HS-27A (cell line): ENCODE data around the gene ACAT2.
"Not testable (repeated sequence)": the region's sequence is repeated elsewhere in the genome, so short reads cannot be mapped to it uniquely, and the experiment has no call there.

Experiments
- DNase-seq: peaks from one replicate; pipeline ENCODE4 v3.0.0-alpha.2; 2012; ENCODE audit warnings: low read depth, missing footprints

The ACAT2 gene

DNA sequence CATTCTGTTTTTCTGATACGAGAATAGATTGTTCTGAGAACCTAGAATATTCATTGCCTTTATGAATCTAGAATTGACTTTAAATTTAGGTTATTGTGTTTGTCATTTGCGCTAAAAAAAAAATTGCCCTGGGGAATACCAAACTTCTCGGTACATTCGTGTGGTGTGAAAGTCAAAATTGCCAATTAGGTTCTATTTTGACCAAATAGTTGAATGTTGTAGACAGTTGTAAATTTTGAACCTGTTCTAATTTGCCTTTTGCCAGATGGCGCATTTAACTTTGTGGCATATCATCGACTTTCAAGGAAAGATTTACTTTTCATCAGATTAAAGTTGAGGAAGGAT lies 31.5 kb upstream of the ACAT2 start:
- DNase-seq, result no peak

DNA sequence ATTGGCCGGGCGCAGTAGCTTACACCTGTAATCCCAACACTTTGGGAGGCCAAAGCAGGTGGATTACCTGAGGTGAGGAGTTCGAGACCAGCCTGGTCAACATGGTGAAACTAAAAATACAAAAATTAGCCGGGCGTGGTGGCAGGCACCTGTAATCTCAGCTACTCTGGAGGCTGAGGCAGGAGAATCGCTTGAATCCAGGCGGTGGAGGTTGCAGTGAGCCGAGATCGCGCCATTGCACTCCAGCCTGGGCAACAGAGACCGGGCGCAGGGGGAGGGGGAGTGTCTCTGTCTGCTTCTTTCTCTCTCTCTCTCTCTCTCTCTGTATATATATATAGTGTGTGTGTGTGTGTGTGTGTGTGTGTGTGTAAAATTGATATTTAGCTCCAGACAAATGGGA lies 29.3 kb upstream of the ACAT2 start:
- DNase-seq, result not testable (repeated sequence)

DNA sequence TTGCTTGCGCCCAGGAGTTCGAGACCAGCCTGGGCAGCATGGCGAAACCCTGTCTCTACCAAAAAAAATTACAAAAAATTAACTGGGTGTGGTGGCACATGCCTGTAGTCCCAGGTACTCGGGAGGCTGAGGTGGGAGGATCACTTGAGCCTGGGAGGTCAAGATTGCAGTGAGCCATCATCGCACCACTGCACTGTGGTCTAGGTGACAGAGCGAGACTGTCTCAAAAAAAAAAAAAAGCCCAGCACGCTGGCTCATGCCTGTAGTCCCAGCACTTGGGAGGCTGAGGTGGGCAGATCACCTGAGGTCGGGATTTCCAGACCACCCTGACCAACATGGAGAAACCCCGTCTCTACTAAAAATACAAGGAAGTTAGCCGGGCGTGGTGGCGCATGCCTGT lies 28.4 kb upstream of the ACAT2 start:
- DNase-seq, result not testable (repeated sequence)

DNA sequence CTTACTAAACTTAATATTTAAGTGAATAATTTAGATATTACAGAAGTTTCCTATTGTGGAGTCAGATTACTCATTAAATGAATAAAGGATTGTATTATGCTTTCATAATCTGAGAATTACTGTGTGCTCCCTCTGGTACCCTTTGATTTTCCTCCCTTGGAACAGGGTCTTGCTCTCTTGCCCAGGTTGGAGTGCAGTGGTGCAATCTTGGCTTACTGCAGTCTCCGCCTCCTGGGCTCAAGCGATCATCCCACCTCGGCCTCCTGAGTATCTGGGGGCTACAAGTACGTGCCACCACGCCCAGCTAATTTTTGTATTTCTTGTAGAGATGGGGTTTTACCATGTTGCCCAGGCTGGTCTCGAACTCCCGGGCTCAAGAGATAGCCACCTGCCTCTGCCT lies 24.9 kb upstream of the ACAT2 start:
- no peak for DNase-seq

DNA sequence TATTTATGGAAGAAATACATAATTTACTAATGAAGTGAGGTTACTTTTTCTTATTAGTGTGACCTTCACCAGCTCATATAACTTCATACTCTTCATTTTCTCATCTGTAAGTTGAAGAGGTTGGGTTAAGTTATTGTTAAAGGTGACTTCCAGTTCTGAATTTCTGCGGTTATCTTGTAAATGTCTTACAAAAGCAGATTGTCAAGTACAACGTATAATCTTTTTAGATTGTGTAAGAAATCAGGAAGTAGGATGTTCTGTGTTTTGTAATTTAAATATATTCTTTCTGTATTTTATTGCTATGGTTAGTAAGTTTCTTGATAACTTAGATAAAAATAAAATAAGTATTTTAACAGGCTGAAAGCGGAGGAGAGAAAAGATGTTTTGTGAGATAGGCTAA lies 22.5 kb upstream of the ACAT2 start:
- DNase-seq, result no peak

DNA sequence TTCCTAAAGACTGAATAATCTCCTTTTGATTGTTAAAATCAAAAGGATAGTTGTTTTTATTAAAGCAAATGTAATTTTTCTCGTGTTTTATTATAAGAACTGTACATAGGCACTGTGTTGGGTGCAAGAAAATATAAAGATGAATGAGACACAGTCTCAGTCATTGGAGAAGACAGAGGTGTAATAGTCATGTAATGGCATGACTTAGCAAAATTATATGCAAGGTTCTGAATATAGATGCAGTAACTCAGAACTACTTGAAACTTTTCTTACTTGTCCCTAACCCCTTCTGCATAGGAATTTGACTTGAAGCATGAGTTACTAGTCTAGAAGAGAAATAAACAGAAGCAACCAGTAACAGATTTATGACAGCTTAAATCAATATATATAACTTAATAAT lies 19.7 kb upstream of the ACAT2 start:
- no peak for DNase-seq

DNA sequence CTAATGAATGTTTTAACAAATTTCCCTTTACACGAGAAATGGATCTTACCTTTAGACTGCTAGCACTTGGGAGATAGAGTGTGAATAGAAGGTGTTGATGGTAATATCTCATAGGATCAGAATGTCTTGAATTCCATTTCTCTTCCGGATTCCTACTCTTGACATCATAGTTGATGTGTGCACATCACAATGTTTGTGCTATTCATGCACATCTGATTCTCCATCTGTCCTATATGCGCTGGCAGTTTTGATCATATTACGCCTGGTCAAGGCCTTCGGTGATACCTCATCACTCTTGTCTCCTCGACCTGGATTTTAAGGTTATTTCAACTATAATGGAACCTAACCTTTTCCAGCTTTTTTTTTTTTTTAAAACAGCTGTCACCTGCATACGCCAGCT lies 16.8 kb upstream of the ACAT2 start:
- no peak for DNase-seq

DNA sequence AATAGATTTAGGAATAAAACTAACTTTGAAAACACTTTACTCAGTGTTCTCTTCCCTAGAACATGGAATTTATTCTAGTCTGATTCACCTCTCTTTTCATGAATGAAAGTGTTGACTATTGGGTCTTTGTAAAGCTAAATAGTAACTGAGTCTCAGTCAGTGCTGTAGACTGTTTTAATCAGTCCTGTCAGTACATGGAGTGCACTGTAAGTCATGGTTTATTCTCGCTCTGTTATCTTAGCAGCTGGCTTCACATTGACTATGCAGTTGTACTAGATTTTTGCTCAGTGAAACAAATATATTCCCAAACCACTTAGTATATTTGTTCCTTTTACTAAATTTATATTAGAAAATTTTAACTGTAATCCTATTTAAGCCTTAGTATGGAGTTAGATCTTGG lies 15.1 kb upstream of the ACAT2 start:
- DNase-seq, result no peak

DNA sequence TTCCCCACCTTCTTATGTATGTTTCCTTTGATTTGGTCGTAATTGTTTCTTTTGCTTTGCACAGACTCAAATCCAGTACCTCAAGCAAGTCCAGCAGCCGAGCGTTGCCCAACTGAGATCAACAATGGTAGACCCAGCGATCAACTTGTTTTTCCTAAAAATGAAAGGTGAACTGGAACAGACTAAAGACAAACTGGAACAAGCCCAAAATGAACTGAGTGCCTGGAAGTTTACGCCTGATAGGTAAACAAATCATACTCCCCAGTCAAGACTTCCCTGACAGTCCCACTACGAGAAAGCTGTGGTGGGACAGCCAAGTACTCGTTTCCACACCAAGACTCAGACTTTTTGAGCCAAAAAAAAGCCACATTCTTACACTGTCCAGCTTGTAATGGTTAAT lies 13.7 kb upstream of the ACAT2 start:
- not testable (repeated sequence) for DNase-seq

DNA sequence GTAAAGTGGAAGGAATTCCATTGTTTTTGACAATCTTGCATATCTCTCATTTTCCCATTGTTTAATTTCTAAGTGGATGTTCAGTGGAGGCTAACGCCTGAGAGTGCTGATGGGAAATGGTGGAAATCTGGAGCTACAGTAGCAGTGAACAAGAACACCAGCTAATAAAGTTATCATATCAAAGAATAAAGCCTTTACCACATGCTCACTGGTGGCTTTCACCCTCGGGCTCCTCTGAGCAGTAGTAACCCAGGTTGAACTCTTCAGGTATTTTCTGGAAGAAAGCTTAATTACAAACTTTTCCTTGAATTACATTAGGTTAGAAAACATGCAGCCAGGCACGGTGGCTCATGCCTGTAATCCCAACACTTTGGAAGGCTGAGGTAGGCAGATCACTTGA lies 10.4 kb upstream of the ACAT2 start:
- DNase-seq, result no peak

DNA sequence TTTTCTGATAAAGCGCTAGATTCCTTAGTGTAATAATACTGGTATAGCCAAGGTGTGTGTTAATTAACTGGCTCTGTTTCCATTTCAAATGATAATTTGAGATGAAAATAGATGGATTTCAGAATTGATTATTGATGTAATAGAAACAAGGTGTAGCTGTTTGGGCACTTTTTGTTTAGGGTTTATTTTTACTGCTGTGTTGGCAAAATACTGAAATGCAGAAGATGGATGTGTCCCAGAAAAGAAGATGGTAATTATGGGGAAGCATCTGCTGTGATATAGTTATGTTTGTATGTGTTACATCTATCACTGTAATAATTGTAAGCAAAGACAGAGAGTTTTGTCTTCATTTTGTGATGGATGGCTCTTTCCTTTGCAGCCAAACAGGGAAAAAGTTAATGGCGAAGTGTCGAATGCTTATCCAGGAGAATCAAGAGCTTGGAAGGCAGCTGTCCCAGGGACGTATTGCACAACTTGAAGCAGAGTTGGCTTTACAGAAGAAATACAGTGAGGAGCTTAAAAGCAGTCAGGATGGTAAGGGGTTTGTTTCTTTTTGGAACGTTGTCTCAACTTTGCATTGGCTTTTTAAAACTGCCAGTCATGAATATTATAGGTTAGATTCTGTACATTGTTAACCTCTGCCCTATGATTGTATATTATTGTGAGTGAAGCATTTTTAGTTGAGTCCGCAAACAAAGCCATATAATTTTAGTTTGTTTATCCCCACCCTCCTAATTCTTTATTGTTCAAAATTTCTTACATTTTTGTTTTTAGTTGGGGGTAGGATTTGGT lies 8.6 kb upstream of the ACAT2 start:
- no peak for DNase-seq

DNA sequence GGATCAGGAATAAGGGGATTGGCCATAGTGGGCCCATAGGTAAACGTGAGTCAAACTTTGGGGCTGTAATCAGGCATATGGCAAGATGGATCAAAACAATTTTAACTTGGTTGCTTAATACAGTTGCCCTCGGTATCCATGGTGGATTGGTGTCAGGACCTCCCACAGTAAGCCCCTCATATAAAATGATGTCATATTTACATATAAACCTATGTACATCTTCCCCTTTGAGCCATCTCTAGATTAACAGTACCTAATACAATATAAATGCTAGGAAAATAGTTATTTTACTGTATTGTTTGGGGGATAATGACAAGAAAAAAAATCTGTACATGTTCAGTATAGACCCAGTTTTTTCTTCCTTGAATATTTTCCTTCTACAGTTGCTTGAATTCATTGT lies 7.4 kb upstream of the ACAT2 start:
- no peak for DNase-seq

DNA sequence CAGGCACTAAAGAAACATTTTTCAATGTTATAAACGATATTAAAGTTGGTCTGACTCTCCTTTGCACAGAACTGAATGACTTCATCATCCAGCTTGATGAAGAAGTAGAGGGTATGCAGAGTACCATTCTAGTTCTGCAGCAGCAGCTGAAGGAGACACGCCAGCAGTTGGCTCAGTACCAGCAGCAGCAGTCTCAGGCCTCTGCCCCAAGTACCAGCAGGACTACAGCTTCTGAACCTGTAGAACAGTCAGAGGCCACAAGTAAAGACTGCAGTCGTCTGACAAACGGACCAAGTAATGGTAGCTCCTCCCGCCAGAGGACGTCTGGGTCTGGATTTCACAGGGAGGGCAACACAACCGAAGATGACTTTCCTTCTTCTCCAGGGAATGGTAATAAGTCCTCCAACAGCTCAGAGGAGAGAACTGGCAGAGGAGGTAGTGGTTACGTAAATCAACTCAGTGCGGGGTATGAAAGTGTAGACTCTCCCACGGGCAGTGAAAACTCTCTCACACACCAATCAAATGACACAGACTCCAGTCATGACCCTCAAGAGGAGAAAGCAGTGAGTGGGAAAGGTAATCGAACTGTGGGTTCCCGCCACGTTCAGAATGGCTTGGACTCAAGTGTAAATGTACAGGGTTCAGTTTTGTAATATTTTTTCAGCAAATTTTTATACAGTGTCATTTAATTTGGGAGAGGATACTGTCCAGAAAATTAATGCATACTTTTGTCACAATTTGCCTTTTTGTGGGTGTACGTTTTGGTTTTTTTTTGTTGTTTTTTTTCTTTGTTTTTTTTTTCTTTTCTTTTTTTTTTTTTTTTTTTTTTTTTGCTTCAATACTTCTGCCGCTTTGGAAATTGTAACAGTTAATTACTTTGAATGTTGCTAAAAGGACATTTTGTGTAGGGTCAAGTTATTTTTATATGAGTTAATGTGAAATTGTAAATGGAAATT lies 6.6 kb upstream of the ACAT2 start:
- DNase-seq, result no peak

DNA sequence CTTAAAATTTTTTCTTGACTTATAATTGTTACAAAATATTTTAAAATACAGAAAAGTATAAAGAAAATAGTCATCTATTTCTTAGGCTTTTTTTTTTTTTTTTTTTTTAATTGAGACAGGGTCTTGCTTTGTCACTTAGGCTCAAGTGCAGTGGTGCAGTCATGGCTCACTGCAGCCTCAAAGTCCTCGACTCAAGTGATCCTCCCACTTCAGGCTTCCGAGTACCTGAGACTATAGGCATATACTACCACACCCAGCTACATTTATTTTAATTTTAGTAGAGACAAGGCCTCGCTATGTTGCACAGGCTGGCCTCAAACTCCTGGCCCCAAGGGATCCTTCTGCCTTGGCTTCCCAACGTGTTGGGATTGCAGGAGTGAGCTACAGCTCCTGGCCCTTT lies 5.3 kb upstream of the ACAT2 start:
- no peak for DNase-seq

DNA sequence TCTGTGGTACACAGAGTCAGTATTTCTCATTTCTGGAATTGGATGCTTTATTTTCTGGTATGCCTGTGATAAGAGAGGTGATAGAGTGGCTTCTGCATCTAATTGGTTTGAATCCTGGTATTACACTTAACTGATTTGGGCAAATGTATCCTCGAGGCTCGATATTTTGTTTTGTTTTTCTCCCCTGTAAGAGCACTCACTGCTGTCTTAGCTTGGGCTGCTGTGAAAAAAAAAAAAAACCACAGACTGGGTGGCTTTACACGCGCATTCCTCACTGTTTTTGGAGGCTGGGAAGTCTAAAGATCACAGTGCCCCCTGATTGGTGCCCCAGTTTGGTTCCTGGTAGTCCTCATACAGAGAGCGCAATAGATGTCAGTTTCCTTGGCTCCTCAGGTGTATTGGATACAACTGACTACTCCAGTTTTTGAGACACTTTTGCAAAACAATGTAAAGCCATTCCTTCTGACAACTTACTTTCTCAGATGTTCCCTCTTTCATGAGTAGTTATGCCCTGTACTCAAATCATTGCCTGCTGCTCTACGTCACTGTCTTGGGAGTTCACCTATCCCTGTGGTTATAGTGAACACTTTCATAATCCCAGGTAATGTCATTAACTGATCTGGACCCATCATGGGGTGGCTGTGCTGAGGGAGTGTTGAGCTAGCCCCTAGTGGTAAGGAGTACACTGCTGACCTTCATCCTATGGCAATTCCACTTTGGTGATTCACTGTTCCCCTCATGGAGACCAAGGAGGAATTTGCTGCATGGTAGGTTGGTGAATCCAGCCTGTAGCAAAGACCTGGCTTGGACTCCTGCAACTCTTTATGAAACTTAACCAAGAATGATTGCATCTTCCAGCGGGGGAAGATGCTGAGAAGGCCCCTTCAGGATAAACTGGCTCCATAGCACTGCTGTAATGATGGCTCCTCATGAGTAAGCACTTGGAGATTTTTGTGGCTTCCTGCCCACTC lies 3.5 kb upstream of the ACAT2 start:
- peak; percentile 55 for DNase-seq

DNA sequence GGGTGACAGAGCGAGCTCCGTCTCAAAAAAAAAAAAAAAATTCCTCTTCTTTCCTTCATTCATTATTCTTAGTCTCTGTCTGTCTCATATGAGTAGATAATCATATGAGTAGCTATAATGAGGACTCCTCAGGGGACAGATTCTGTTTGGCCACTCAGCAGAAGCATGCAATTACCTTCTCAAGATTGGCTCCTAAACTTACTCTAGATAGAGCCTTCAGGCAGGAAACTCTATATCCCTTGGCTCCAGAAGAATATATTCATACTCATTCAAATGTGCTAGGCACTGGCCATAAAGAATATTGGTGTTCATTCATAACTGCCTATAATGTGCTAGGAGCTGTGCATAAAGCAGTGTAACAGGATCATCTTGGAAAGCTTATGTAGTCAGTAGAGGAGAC lies 2.2 kb upstream of the ACAT2 start:
- DNase-seq, result no peak

DNA sequence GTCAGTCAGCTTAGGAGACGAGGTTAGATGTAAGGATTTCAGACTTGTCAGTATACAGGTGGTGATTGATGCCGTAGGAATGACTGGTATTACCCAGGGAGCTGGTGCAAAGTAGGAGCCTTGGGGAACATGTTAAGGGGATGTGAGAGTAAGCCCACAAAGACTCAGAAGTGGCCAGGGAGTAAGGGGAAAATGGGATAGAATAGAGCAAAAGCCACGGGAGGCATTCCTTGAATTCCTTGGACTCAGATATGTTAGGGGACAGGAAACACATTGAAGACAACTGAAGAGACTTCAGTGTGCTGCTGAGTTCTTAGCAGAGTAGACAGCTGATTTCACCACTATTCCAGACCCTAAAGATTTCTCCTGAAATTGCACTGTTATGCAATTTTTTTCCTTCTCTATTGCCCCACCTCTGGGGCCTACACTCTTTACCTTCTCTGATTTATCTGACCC lies 1.2 kb upstream of the ACAT2 start:
- peak; percentile 73 for DNase-seq

DNA sequence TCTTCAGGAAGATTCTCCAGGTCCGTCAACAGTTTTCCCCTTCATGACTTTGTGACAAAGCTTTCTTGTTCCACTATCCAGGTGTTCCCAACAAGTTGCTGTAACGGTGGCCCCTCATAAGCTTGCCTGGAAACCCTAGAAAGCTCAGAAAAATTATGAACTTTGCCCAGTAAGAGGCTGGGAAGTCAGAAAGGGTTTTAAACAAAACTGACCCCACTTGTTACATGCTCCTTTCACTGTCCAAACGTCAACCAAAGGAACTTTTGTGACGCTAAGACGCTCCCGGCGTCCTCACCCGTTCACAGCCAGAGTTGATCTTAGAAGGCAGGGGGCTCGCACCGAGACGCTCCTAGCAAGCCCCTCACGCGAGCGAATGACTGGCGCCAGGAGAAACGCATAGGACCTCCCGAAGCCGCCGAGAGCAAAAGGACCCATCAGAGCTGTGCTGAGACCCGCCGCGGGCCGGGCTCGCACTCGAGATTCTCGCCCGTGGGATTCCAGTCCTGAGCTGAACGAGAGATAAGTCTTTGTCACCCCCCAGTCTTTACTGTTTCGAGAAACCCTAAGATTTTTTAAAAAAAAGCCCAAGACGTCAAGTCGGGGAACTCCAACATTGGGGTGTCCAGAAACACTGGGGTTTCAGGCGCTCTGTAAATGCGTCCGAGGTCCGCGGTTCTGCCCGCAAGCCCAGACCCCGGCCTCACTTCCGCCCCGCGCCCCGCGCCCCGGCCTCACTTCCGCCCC lies 544 bp upstream of the ACAT2 start:
- DNase-seq, result no peak

DNA sequence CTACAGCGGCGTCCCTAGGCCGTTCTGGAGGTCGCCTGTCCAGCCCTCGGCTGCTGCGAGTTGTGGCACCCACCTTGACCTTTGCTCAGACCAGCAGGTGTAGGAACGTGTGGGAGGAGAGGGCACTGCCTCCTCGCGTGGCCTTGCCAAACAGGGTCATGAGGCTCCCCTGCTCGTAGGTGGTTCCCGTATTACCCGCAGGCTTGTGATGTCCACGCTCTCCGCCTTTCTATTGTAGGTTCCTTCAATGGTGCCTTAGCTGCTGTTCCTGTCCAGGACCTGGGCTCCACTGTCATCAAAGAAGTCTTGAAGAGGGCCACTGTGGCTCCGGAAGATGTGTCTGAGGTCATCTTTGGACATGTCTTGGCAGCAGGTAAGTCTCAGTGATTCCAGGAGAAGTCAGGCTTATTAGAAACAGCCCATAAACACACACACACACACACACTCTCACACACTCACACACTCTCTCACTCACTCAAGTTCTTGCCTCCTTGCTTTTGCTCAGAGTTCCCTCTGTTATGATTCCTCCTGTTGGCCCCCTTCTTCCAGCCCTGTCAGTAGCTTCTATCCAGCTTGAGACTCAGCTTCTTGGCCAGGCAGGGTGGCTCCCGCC lies 942 bp downstream of the ACAT2 start:
- DNase-seq, result no peak

DNA sequence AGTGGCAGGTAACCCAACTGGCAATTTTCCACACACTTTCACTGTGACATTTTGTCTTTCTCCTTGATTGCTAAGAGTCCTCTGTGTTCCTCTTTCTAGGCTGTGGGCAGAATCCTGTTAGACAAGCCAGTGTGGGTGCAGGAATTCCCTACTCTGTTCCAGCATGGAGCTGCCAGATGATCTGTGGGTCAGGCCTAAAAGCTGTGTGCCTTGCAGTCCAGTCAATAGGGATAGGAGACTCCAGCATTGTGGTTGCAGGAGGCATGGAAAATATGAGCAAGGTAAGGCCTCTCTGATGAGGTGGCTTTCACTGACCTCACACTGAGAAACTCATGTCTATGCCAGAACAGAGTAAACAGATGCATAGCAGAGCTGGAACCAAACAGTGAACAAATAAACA lies 5.1 kb downstream of the ACAT2 start:
- DNase-seq, result no peak

DNA sequence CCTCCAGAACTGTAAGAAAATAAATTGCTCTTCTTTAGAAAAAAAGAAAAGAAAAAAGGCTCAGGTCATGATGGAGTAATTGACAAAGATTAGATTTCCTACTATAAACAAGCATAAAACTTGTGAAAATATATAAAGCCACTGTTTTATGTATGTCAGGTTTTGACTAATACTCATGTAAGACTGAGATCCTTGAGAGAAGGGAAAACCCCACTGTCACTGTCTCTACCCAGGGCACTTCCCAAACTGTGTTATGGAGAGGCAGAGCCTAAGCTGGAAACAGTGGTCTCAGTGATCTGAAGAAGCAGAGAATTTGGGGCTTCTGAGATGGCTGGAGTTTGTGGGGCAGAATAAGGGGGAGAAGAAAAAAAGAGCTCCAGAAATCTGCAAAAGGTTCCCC lies 7.6 kb downstream of the ACAT2 start:
- DNase-seq, result no peak
